Tibial nerve (tissue), 4 donors: Measurements from ENCODE around the gene GARIN5A.

Source experiments
- EP300 ChIP-seq, 2 donors: sonication (generic); formaldehyde crosslinking; IDR thresholded peaks; one replicate each; pipeline ENCODE4 v1.6.1; 2017; ENCODE audit warnings: antibody characterized with exemption in 2 of 2, mild to moderate bottlenecking in 1 of 2
- POLR2A ChIP-seq, 2 donors: fragments of 450-650 bp; IDR thresholded peaks; one replicate each; pipeline ENCODE4 v1.6.1; 2017; ENCODE audit warnings: antibody characterized with exemption in 2 of 2, mild to moderate bottlenecking in 2 of 2, moderate library complexity in 2 of 2
- TF ChIP-seq, protein P1 (sequence below), 5 experiments: fragments of 200-600 bp in 3 of 5; fragments of 450-650 bp in 2 of 5; sonication (generic) in 3 of 5; IDR thresholded peaks; one replicate each; pipeline ENCODE4 v1.5.1; 2016 to 2019; ENCODE audit warnings: antibody characterized with exemption in 5 of 5, mild to moderate bottlenecking in 3 of 5, moderate library complexity in 2 of 5

DNA sequence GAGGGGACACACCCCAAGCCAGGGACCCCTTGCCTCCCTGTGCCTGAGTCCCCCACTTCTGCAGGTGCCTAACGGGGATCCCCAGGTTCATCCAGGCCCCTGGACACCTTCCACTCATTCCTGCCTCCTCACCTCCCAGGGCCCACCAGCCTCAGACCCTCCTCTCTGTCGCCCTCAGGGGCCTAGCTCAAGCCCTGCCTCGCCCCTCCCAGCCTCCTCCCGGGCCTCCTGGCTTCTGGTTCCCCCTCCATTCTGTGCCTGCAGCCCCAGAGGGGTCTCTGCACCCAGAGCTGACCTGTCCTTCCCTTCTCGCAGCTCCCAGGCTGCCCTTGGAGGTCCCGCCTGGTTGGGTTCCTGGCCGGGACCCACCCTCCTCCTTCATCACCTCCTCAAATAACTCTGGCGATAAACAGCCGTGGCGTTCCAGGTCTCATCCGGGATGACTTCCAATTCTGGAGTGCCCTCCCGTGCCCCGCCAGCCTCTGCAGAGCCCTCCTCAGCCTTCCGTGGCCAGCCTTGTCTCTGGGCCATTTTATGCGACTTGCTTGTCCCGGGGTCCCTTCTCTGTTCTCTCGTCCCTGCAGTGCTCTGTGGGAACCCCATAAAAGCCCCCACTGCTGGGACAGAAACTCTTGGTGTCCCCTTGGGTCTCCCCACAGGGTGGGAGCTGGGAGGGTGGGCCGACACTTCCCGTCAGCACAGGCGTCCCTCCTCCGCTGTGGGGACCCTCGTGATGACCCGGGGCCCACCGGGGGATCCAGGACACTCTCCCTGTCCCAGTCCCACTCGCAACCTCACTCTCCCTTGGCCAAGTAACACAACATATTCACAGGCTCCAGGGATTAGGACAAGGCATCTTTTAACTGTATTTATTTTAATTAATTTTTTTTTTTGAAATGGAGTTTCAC lies 25.2 kb upstream of the GARIN5A start:
- TF ChIP-seq, protein P1, sequence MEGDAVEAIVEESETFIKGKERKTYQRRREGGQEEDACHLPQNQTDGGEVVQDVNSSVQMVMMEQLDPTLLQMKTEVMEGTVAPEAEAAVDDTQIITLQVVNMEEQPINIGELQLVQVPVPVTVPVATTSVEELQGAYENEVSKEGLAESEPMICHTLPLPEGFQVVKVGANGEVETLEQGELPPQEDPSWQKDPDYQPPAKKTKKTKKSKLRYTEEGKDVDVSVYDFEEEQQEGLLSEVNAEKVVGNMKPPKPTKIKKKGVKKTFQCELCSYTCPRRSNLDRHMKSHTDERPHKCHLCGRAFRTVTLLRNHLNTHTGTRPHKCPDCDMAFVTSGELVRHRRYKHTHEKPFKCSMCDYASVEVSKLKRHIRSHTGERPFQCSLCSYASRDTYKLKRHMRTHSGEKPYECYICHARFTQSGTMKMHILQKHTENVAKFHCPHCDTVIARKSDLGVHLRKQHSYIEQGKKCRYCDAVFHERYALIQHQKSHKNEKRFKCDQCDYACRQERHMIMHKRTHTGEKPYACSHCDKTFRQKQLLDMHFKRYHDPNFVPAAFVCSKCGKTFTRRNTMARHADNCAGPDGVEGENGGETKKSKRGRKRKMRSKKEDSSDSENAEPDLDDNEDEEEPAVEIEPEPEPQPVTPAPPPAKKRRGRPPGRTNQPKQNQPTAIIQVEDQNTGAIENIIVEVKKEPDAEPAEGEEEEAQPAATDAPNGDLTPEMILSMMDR (IDR thresholded peaks at IDR 0.05), result no peak
- TF ChIP-seq POLR2A (IDR thresholded peaks at IDR 0.05) (no peak), EP300 (IDR thresholded peaks at IDR 0.05) (no peak)
